Caco-2 (cell line): ENCODE measurements around the gene NXPH3. TPM values are rescaled to one million over a fixed set of nuclear protein-coding genes. Genes with fewer than 3 reads are reported as not detected.

Experiments used
- BruUV-seq: library from RNA; stranded (reverse); fragments of 400-500 nt; replicated peaks from 2 replicates; lab custom pipeline; 2021; lab: Mats Ljungman, UMichigan
- CTCF ChIA-PET: fragments of 300-600 bp; sonication (Branson Sonifier 250); formaldehyde crosslinking; loops from one replicate; lab custom pipeline; 2022; ENCODE audit warnings: antibody characterized with exemption; lab: Charles Lee
- POLR2A ChIA-PET: fragments of 300-600 bp; sonication (Branson Sonifier 250); formaldehyde crosslinking; loops from one replicate; lab custom pipeline; 2022; ENCODE audit warnings: antibody characterized with exemption; lab: Charles Lee
- DNase-seq, 2 experiments: peaks; one replicate each; pipeline versions ENCODE4 v3.0.0 to v3.0.0-alpha.2; 2020 to 2022
- H3K27me3 ChIP-seq: replicated peaks from 2 replicates; pipeline ENCODE4 v1.6.0; 2011; ENCODE audit warnings: low read length; ENCODE audit not compliant: control insufficient read depth, insufficient read depth
- H3K36me3 ChIP-seq: 2 replicates; pipeline ENCODE4 v1.5.1; 2011; ENCODE audit warnings: low read length; ENCODE audit not compliant: control insufficient read depth, insufficient read depth
- H3K4me1 ChIP-seq: fragments of 250-450 bp; sonication (Bioruptor Pico); 2 replicates; pipeline ENCODE4 v1.5.1; 2020; ENCODE audit warnings: mild to moderate bottlenecking
- H3K4me3 ChIP-seq: 2 replicates; pipeline ENCODE4 v1.5.1; 2011; ENCODE audit warnings: low read depth, mild to moderate bottlenecking, control low read depth, low read length
- H3K9me3 ChIP-seq: fragments of 250-450 bp; sonication (Bioruptor Pico); 2 replicates; pipeline ENCODE4 v1.5.1; 2020; ENCODE audit warnings: mild to moderate bottlenecking, moderate library complexity
- H3K27ac Mint-ChIP-seq: one replicate; pipeline ENCODE4 v1.8.0; 2022; ENCODE audit warnings: mixed read lengths; ENCODE audit not compliant: unreplicated experiment
- H3K27me3 Mint-ChIP-seq: one replicate; pipeline ENCODE4 v1.8.0; 2022; ENCODE audit warnings: mixed read lengths; ENCODE audit not compliant: insufficient read depth, unreplicated experiment
- H3K36me3 Mint-ChIP-seq: one replicate; pipeline ENCODE4 v1.8.0; 2022; ENCODE audit warnings: mild to moderate bottlenecking, mixed read lengths; ENCODE audit not compliant: insufficient read depth, unreplicated experiment
- H3K4me1 Mint-ChIP-seq: one replicate; pipeline ENCODE4 v1.8.0; 2022; ENCODE audit warnings: low read depth, mixed read lengths; ENCODE audit not compliant: unreplicated experiment
- H3K4me3 Mint-ChIP-seq: one replicate; pipeline ENCODE4 v1.8.0; 2022; ENCODE audit warnings: mild to moderate bottlenecking, moderate library complexity, mixed read lengths; ENCODE audit not compliant: unreplicated experiment
- H3K9me3 Mint-ChIP-seq: one replicate; pipeline ENCODE4 v1.8.0; 2022; ENCODE audit warnings: mixed read lengths; ENCODE audit not compliant: unreplicated experiment
- intact Hi-C: fragments of 100-400 bp; cut with micrococcal nuclease; formaldehyde crosslinking; loops from one replicate; pipeline ENCODE4 v1.10.0; 2022; ENCODE audit not compliant: unreplicated experiment
- total RNA-seq: library from RNA; stranded (reverse); gene quantifications from 2 replicates; pipeline ENCODE4 v1.2.3, GENCODE V29; 2022
- TF ChIP-seq, protein P1 (sequence below), 2 experiments: fragments of 200-600 bp in 1 of 2; IDR thresholded peaks; 1 replicate in 1 of 2; 2 replicates in 1 of 2; pipeline versions ENCODE4 v1.5.1 to v1.8.0; 2011 to 2022; ENCODE audit warnings: antibody characterized with exemption in 1 of 2, control low read depth in 1 of 2, inconsistent platforms in 1 of 2, low read depth in 1 of 2, low read length in 1 of 2, mild to moderate bottlenecking in 1 of 2, moderate library complexity in 1 of 2; ENCODE audit not compliant: insufficient read depth in 1 of 2, severe bottlenecking in 1 of 2, unreplicated experiment in 1 of 2

The NXPH3 gene
- total RNA-seq, 1 experiment from 2014 or later: 2.0 TPM

DNA sequence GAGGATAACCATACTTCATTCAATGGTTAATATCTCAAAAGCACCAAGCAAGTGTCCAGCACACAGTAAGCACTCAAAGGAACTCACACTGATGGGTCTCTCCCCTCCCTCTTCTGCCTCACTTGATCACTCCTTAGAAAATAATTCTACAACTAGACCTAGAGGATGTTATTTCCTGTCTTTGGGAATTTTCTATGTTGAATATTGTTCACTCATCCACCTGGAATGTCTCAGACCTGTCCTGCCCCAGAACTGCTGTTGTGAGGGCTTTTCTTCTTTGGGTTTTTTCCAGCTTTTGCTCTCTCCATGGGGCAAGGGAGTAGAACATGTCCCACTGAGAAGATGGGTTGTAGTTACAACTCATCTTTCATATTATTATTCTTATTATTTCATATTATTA lies 25.3 kb downstream of the NXPH3 start:
- ChIA-PET CTCF (no interaction called here), POLR2A (no interaction called here)
- Mint-ChIP-seq H3K27me3 (no peaks in the 10 kb centered on the region), H3K36me3 (peaks cover 62% of the 10 kb centered on the region), H3K9me3 (no peaks in the 10 kb centered on the region), H3K4me3 (no peak overlapping the region), H3K27ac (no peak overlapping the region), H3K4me1 (peaks cover 15% of the 10 kb centered on the region)
- Histone ChIP-seq H3K27me3 (no peaks in the 10 kb centered on the region), H3K4me3 (no peak overlapping the region), H3K36me3 (peaks cover 13% of the 10 kb centered on the region), H3K9me3 (no peaks in the 10 kb centered on the region), H3K4me1 (no peaks in the 10 kb centered on the region)
- TF ChIP-seq, protein P1, sequence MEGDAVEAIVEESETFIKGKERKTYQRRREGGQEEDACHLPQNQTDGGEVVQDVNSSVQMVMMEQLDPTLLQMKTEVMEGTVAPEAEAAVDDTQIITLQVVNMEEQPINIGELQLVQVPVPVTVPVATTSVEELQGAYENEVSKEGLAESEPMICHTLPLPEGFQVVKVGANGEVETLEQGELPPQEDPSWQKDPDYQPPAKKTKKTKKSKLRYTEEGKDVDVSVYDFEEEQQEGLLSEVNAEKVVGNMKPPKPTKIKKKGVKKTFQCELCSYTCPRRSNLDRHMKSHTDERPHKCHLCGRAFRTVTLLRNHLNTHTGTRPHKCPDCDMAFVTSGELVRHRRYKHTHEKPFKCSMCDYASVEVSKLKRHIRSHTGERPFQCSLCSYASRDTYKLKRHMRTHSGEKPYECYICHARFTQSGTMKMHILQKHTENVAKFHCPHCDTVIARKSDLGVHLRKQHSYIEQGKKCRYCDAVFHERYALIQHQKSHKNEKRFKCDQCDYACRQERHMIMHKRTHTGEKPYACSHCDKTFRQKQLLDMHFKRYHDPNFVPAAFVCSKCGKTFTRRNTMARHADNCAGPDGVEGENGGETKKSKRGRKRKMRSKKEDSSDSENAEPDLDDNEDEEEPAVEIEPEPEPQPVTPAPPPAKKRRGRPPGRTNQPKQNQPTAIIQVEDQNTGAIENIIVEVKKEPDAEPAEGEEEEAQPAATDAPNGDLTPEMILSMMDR (IDR thresholded peaks at IDR 0.05; ENCODE audit: insufficient read depth in 1 of 2, low read depth in 1 of 2, low read length in 1 of 2, severe bottlenecking in 1 of 2, unreplicated experiment in 1 of 2): no peak
- intact Hi-C loops: no loop called here
- no TSS peak for BruUV-seq
- DNase-seq: no peak

DNA sequence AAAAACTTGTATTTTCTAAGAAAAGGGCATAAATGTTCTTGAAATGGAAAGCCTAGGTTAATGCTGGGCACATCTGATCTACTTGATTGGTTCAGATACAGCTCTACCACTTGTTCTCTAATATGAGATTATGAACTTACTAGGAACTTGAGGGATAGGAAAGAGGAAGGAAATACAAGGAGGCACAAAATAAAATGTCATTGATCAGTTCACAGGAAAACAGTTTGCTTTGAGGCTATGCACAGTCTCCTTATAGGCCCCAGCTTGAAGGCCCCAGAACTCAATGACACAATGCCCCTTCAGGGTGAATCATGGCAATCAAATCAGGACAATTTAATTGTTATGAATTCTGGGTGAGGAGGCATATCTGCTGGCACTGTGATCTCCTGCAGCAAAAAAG lies 27.1 kb downstream of the NXPH3 start:
- Histone ChIP-seq H3K27me3 (no peaks in the 10 kb centered on the region), H3K9me3 (no peaks in the 10 kb centered on the region), H3K4me1 (no peaks in the 10 kb centered on the region), H3K36me3 (peaks cover 12% of the 10 kb centered on the region), H3K4me3 (no peak overlapping the region)
- DNase-seq: no peak
- POLR2A ChIA-PET: no interaction called here
- Mint-ChIP-seq H3K27me3 (no peaks in the 10 kb centered on the region), H3K4me3 (no peak overlapping the region), H3K27ac (no peak overlapping the region), H3K36me3 (peaks cover 66% of the 10 kb centered on the region), H3K9me3 (no peaks in the 10 kb centered on the region), H3K4me1 (peaks cover 6% of the 10 kb centered on the region)
- TF ChIP-seq, protein P1 (IDR thresholded peaks at IDR 0.05; ENCODE audit: insufficient read depth in 1 of 2, low read depth in 1 of 2, low read length in 1 of 2, severe bottlenecking in 1 of 2, unreplicated experiment in 1 of 2): no peak
- BruUV-seq: no TSS peak
- CTCF ChIA-PET: interaction anchor here (0.9 to 1.1 kb wide), 2 partner anchors 27 to 35 kb away, joined by 3 to 6 read pairs; partner anchors contain the start of gene NXPH3
- intact Hi-C loops: no loop called here

DNA sequence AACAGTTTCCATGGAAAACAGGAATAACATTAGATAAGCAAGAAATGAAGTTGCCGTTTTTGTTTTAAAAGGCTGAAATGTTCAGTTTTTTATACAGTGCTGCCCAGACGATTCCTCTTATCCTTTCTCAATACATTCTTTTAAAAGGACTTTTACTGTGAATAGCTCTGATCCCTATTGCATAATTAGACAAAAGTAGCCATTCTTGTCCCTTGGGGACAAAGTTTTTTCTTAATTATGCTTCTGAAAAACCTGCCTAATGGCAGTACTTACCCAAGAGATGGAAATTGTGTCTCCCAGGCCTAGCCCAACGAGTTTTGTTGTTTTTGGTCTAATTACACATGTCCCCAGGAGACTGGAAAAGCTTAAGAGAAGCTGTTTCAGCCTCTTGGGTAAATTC lies 27.6 kb downstream of the NXPH3 start:
- Histone ChIP-seq H3K36me3 (peaks cover 12% of the 10 kb centered on the region), H3K27me3 (no peaks in the 10 kb centered on the region), H3K9me3 (no peaks in the 10 kb centered on the region), H3K4me1 (no peaks in the 10 kb centered on the region), H3K4me3 (no peak overlapping the region)
- ChIA-PET POLR2A (no interaction called here), CTCF (interaction anchor here (0.6 to 1.1 kb wide), 3 partner anchors 27 to 84 kb away, joined by 3 to 6 read pairs (median 5); partner anchors contain the start of gene NXPH3)
- TF ChIP-seq, protein P1 (IDR thresholded peaks at IDR 0.05; ENCODE audit: insufficient read depth in 1 of 2, low read depth in 1 of 2, low read length in 1 of 2, severe bottlenecking in 1 of 2, unreplicated experiment in 1 of 2): no peak
- intact Hi-C loops: no loop called here
- BruUV-seq: no TSS peak
- Mint-ChIP-seq H3K4me3 (no peak overlapping the region), H3K36me3 (peaks cover 66% of the 10 kb centered on the region), H3K27ac (no peak overlapping the region), H3K4me1 (peaks cover 2% of the 10 kb centered on the region), H3K9me3 (no peaks in the 10 kb centered on the region), H3K27me3 (no peaks in the 10 kb centered on the region)
- no peak for DNase-seq
